Right ventricle myocardium inferior (tissue), 1 donor: ENCODE data around the gene FUNDC2. TPM values are rescaled to one million over a fixed set of nuclear protein-coding genes. Genes with fewer than 3 reads are reported as not detected.
A peak's percentile ranks its signal among the peaks of the same experiment; 100 is the strongest.

ENCODE experiments used
- ATAC-seq: fragments of 200-7000 bp; cut with Tn5 transposase; one replicate; pipeline ENCODE4 v1.9.1; 2020; ENCODE audit warnings: mild to moderate bottlenecking, moderate library complexity
- DNase-seq: peaks from one replicate; pipeline ENCODE4 v3.0.0; 2021; ENCODE audit errors: missing footprints
- intact Hi-C: fragments of 100-400 bp; cut with DNase I; formaldehyde crosslinking; loops from one replicate; pipeline ENCODE4 v1.11.0; 2022
- total RNA-seq: library from RNA; stranded (reverse); fragmentation: NEBNext Ultra II Directional; extraction: Animal tissue kit (Norgen Biotek cat#: 25700); gene quantifications from one replicate; pipeline ENCODE4 v1.2.1, GENCODE V29; 2021
- donor health status: DM: no; HTN: yes; CAD: no; lungs with severe emphysema.

The FUNDC2 gene
- total RNA-seq, 1 donor from 2014 or later: 403 TPM

- intact Hi-C loops: loop anchor here (2.0 kb wide), 1 partner anchor 76 kb away; no protein-coding TSS in a partner anchor
- ATAC-seq: peak; percentile 81
Observed at GRCh38 chrX:155056877-155057792, 30.5 kb downstream of the FUNDC2 start.

GRCh38 chrX:155061760-155062159, 35.1 kb downstream of the FUNDC2 start:
- intact Hi-C loops: no loop called here
- DNase-seq (no peak), ATAC-seq (peak; percentile 58)

More at GRCh38 chrX:155056877-155057792, 30.5 kb downstream of the FUNDC2 start:
- peak; percentile 71 for DNase-seq

GRCh38 chrX:155065035-155065734, 38.5 kb downstream of the FUNDC2 start:
- intact Hi-C loops: no loop called here
- ATAC-seq (no peak), DNase-seq (no peak)

- DNase-seq: no peak
- ATAC-seq: no peak
- intact Hi-C loops: no loop called here
Observed at GRCh38 chrX:155068165-155068564, 41.5 kb downstream of the FUNDC2 start.

GRCh38 chrX:155069414-155069813, 42.8 kb downstream of the FUNDC2 start:
- ATAC-seq (no peak), DNase-seq (no peak)
- intact Hi-C loops: no loop called here

- no peak for DNase-seq
- intact Hi-C loops: loop anchor here (2.0 kb wide), 1 partner anchor 43 kb away; the partner anchor contains the start of gene FUNDC2
Observed at GRCh38 chrX:155070038-155070437, 43.4 kb downstream of the FUNDC2 start.

GRCh38 chrX:155070663-155070974, 44.0 kb downstream of the FUNDC2 start:
- intact Hi-C loops: loop anchor here (2.0 kb wide), 1 partner anchor 44 kb away; the partner anchor contains the start of gene FUNDC2
- ATAC-seq: no peak
- DNase-seq: no peak

More at GRCh38 chrX:155070038-155070437, 43.4 kb downstream of the FUNDC2 start:
- ATAC-seq: no peak

GRCh38 chrX:155070975-155071693, 44.5 kb downstream of the FUNDC2 start, which contains the start of the genes BRCC3, CMC4 and MTCP1:
Gene BRCC3, plus strand, starts transcription at chrX:155071508. Its CDS starts 20 bp downstream, at chrX:155071528.
Gene CMC4, minus strand, starts transcription at chrX:155071136. Its CDS starts 7,113 bp downstream, at chrX:155064023.
Gene MTCP1, minus strand, starts transcription at chrX:155071136. Its CDS starts 5,126 bp downstream, at chrX:155066010.
- peak; percentile 89 for DNase-seq
- intact Hi-C loops: loop anchor here (2.0 kb wide), 1 partner anchor 44 kb away; the partner anchor contains the start of gene FUNDC2
- ATAC-seq: peak; percentile 96

GRCh38 chrX:155071694-155072280, 45.1 kb downstream of the FUNDC2 start:
- DNase-seq (peak; percentile 67), ATAC-seq (peak; percentile 7)
- intact Hi-C loops: loop anchor here (2.0 kb wide), 1 partner anchor 45 kb away; the partner anchor contains the start of gene FUNDC2

- DNase-seq (no peak), ATAC-seq (peak; percentile 44)
- intact Hi-C loops: no loop called here
Observed at GRCh38 chrX:155086202-155086840, 59.7 kb downstream of the FUNDC2 start.

GRCh38 chrX:155086961-155087735, 60.5 kb downstream of the FUNDC2 start:
- intact Hi-C loops: no loop called here
- DNase-seq (no peak), ATAC-seq (no peak)

- DNase-seq: no peak
- no peak for ATAC-seq
- intact Hi-C loops: loop anchor here (10.0 kb wide), 1 partner anchor 730 kb away; no protein-coding TSS in a partner anchor
Observed at GRCh38 chrX:155094468-155095061, 67.9 kb downstream of the FUNDC2 start.

- intact Hi-C loops: no loop called here
- ATAC-seq: no peak
- no peak for DNase-seq
Observed at GRCh38 chrX:155105919-155106318, 79.3 kb downstream of the FUNDC2 start.

- intact Hi-C loops: no loop called here
- ATAC-seq: no peak
- DNase-seq: no peak
Observed at GRCh38 chrX:155108427-155108826, 81.8 kb downstream of the FUNDC2 start.
